ENCODE measurements around the gene RXRA.

- TF ChIP-seq, protein P1, sequence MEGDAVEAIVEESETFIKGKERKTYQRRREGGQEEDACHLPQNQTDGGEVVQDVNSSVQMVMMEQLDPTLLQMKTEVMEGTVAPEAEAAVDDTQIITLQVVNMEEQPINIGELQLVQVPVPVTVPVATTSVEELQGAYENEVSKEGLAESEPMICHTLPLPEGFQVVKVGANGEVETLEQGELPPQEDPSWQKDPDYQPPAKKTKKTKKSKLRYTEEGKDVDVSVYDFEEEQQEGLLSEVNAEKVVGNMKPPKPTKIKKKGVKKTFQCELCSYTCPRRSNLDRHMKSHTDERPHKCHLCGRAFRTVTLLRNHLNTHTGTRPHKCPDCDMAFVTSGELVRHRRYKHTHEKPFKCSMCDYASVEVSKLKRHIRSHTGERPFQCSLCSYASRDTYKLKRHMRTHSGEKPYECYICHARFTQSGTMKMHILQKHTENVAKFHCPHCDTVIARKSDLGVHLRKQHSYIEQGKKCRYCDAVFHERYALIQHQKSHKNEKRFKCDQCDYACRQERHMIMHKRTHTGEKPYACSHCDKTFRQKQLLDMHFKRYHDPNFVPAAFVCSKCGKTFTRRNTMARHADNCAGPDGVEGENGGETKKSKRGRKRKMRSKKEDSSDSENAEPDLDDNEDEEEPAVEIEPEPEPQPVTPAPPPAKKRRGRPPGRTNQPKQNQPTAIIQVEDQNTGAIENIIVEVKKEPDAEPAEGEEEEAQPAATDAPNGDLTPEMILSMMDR (IDR thresholded peaks at IDR 0.05), result no peak
- TF ChIP-seq EZH2 (IDR thresholded peaks at IDR 0.05; ENCODE audit: borderline replicate concordance, insufficient read depth, low read depth, low read length, poor library complexity, severe bottlenecking), result no peak
These were observed 106.8 kb downstream of the RXRA start for GRCh38 chr9:134433101-134433500.
